ENCODE measurements around the gene AMMECR1. TPM values are rescaled to one million over a fixed set of nuclear protein-coding genes. Genes with fewer than 3 reads are reported as not detected.
A peak's percentile ranks its signal among the peaks of the same experiment; 100 is the strongest.
"Not testable (repeated sequence)": the region's sequence is repeated elsewhere in the genome, so short reads cannot be mapped to it uniquely, and the experiment has no call there.

Gene AMMECR1
- total RNA-seq, 2 donors from 2014 or later = 5.6 to 6.2 TPM

DNA sequence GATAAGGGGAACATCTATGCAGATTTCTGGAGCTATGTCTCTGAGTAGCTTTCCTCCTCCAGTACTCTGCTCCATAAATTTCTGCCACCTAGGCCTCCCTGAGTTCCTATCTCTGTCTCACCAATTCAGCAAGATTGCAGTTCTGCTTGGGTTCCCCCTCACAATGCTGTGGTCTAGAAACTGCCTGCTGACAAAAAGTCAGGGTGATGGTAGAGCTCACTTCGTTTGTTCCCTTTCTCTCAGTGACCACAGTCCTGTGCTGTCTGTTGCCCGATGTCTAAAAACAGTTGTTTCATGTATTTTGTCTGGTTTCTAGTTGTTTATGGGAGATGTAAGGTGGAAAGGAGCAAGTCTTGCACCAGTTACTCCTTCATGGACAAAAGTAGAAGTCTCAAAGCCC, 41.1 kb downstream of the AMMECR1 start:
- intact Hi-C loops (cut with DNase I) = no loop called here
- no peak for DNase-seq (ENCODE audit: low spot score)

DNA sequence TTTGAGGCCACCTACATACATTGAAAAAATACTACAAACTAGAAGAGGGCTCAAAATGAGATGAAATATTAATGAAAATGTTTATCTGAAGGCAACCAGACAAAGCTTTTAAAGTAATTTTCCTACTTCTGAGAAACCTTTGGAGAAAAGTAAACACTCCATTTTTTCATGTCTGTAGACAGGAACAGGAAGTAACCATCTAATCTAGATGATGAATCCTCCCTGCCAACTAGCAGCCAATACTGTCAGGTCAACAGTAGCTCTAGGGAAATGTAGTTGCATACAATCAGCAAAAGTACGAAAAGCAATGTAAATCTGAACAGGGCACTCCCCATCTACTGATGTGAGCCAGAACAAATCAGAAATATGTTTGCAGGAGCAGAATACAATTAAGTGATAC, 49.0 kb downstream of the AMMECR1 start:
- intact Hi-C loops (cut with DNase I) = no loop called here
- no peak for DNase-seq (ENCODE audit: low spot score)

DNA sequence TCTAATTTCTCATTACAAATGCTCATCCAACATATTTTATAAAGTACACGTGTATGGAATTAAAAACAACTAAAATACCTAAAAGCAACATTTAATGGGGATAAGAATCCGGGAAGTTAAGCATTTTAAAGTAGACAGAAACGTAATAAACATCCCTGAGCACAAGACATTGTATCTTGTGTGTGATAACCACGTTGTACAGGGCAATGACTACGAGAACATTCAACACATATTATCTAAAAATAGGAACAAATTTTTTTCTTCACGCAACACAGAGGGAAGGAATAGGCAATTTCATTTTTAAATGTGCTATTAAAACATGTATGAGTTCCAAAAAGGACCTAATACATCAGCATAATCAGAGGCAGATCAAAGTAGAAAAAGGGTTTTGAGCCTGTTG, 49.5 kb downstream of the AMMECR1 start:
- intact Hi-C loops (cut with DNase I) = no loop called here
- DNase-seq (ENCODE audit: low spot score) = no peak

DNA sequence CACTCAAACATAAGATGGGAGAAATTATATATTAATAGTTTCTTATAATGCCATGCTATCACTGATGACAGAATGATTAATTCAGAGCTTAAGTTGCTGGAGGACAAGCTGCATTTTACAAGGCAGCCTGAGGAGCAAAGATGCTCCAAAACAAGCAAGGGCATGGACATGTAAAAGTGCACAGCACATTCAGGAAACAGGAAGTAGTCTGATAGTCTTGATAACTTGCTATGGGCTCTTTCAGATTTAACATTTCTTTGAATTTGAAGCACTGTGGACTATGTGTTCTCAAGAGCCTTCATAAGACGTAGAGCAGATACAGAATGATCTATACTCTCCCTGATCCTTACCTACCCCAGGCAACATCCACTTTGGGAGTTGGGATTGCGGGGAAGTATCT, 50.0 kb downstream of the AMMECR1 start:
- DNase-seq (ENCODE audit: low spot score) = no peak
- intact Hi-C loops (cut with DNase I) = no loop called here

DNA sequence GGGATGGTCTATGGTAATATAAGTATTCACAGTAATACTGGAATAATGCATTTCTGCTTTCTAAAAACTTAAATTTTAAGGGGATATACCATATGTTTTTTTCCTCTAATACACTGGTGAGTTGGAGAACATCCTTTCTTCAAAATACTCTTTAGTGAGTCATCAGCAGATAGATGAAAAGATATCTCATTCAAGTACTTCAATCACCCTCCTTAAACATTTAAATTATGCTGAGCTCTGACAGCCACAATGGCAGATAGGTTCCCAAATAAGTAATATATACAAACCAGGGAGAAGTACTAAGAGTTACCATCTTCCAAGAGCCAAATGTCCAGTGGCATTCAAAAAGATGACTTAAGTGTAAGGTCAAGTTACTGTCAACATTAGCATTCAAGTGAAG, 52.2 kb downstream of the AMMECR1 start:
- DNase-seq (ENCODE audit: low spot score) = no peak
- intact Hi-C loops (cut with DNase I) = no loop called here

DNA sequence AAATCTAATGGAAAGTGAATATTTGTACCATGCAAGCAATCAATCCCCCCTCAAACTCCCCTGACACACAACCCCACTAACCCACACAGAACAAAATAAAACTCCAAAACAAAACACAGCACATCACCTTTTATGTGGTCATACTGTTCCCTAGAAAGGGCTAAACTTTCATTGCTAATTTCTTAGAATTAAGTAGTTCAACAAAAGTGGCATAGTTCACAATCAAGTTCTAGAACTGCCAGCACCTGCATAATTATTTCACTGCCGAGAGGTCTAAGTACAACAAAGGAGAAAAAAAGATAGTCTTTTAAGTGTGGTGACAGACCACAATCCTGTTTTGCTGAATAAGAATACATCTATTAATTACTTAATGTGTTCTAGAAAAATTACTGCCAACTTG, 58.8 kb downstream of the AMMECR1 start:
- intact Hi-C loops (cut with DNase I) = no loop called here

DNA sequence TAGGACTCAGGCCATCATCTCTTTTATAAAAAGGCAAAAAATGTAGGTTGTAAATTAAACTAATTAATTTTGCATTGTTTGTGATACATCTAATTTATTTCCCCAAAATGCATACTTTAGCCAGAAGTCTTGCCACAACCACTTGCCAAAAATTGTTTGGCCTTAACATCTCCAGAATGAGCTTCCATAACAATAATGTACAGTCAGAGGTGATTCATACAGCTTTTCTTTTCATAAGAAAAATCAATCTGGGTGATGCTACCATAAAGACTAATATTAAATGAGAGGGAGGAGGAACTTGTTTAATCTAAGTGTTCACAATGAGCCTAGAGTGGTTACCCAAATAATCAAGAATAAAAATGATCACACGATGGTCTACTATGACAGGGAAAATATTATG, 59.3 kb downstream of the AMMECR1 start:
- DNase-seq (ENCODE audit: low spot score) = no peak
- intact Hi-C loops (cut with DNase I) = no loop called here

More for the DNA sequence above, 58.8 kb downstream of the AMMECR1 start:
- DNase-seq (ENCODE audit: low spot score) = no peak

DNA sequence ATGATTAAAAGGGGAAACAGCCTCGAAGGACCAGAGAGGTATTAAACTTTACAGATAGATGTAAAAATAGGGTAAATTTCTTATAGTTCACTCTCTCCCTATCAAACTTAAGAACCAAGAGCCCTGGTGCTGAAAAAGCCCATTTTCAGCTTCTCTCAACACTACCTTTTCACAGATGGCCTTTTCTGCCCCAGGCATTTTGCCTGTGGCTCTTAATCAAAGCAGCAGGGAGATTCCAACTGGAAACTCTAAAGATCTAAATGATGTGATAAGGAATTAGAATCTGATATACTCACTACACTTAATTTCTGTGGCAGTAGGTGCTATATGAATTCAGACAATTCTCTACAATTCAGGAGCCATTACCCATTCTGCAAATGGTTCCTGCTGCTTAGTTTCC, 60.0 kb downstream of the AMMECR1 start:
- intact Hi-C loops (cut with DNase I) = no loop called here

DNA sequence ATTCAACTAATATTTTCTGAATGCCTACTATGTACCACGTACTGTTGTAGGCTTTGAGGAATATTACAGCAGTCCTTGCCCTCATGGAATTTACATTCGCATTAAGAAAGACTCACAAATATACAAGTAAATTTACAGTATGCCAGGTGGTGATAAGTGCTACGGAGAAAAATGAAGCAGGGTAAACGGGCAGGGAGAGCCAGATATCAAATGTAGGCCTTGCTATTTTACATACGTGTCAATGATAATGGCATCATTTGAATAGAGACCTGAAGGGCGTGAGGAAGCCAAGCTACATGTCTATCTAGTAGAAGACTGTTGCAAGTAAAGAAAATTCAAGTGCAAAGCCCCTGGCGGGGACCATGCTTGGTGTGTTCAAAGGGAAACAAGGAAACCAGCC, 65.2 kb downstream of the AMMECR1 start:
- intact Hi-C loops (cut with DNase I) = no loop called here
- DNase-seq (ENCODE audit: low spot score) = no peak

More for the DNA sequence above, 60.0 kb downstream of the AMMECR1 start:
- DNase-seq (ENCODE audit: low spot score) = no peak

DNA sequence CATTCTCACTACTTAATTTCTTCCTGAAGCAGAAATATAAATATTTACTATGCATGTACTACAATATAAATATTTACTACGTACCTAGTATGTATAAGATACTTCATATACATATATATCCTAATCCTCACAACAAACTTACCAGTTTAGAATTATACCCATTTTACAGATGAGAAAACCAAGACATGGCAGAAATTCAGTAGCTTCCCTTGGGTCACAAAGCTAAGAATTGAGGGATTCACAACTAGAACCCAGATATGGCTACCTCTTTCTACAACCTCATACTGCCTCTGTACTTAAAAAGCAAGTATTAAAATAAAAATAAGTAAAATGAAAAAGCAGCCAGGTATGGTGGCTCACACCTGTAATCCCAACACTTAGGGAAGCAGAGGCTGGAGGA, 65.9 kb downstream of the AMMECR1 start:
- intact Hi-C loops (cut with DNase I) = no loop called here
- DNase-seq (ENCODE audit: low spot score) = no peak

DNA sequence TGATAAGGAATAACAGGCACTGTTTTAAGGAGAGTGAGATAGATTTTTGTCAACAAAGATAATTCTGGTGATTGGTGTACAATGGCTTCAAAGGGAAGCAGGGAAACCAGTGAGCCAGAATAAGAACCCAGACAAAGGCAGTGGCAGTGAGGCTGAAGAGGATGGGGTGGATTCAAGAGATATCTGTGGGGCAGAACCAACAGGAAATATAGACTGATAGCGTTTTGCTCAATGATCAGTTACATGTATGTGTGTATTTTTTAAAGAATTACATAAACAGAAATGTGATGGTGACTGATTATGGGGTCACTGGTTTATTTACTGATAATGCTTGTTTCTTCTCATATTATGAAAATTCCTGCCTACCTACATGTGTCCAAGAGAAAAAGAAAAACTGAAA, 66.4 kb downstream of the AMMECR1 start:
- intact Hi-C loops (cut with DNase I) = no loop called here
- DNase-seq (ENCODE audit: low spot score) = no peak

DNA sequence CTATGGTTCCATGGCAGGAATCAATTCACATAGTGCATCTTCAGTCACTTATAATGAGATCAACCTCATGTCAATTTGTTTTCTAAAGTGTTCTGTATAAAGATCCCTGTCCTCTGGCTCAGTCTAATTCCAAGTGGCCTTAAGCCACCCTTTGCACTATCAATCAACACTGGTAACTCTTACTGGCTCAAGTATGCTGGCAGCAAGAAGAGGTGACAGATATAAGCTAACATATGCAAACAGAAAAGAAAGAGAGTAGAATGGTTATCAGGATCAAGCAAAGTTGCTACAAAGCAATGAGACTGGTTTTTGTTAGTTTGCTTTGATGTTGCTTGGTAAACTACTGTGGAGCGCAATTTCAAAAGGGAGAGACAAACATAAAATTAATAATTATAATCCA, 67.0 kb downstream of the AMMECR1 start:
- DNase-seq (ENCODE audit: low spot score) = no peak
- intact Hi-C loops (cut with DNase I) = no loop called here

DNA sequence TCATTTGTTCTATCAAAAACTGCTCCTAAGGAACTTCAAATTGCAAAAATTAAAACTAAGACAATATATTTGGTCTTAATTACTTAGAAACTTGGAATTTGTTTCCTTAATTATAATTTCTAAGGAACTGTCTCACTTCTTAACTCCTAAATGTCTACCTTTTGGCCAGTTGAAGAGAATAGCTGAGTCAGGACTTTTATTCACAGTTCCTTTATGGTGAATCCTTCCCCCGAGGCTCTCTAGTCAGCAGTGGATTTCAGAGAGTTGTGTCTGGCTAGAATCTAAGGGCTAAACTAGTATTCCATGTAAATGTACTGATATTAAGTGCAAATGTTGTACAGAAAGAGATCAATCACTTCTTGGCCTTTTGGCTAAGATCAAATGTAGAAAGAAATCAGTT, 69.3 kb downstream of the AMMECR1 start:
- intact Hi-C loops (cut with DNase I) = no loop called here

DNA sequence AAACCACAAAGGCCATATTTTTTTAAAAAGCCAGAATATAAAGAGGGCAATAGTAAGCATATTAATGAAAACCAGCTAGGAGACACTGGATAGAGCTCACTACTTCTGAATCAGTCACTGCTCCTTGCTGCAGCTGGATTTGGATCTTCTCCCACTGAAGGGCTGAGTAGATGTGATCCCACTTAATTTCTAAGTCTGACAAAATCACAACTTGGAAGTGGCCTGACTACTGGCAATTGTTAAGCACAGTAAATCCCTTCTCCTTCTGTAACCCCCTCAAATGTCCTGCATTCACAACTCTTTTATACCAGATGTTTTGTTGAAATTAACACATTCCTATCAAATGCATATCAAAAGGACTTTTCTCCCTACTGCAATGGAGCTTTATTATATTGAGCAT, 72.9 kb downstream of the AMMECR1 start:
- intact Hi-C loops (cut with DNase I) = no loop called here
- no peak for DNase-seq (ENCODE audit: low spot score)

More for the DNA sequence above, 69.3 kb downstream of the AMMECR1 start:
- no peak for DNase-seq (ENCODE audit: low spot score)

DNA sequence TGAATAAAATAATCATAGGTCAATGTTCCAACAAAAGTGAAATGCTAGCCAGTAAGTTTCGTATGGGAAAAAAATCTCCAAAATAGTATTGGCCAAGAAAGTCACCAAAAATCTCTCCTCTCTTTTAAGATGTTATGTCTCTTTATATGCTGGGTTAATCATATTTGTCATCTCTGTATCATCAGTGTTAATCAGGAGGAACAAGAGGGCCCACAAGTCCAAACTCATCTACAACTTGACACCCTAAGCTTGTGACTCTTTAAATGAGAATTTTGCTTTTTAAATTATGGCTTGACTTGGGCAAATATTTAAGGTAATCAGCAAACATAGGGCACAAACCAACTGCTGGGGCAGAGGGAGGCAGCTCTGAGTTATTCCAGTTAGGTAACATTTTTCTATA, 75.5 kb downstream of the AMMECR1 start:
- intact Hi-C loops (cut with DNase I) = no loop called here
- no peak for DNase-seq (ENCODE audit: low spot score)

DNA sequence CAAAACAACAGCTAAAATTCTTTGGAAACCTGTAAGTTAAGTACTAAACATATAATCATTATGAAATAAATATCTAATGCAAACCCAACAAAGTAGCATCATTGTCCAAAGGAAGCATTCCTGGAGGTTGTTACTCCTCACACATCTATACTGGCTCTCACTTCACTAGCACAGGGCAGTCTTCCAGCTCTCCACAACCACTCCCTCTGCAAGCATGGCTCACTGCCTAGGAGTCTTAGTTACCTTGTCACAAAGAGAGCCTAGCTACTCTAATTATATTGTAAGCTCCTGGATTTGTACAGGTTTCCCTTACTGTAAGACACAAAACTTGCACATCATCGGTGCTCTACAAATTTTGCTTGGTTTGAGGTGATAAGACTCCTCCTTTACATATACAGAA, 76.1 kb downstream of the AMMECR1 start:
- DNase-seq (ENCODE audit: low spot score) = no peak

DNA sequence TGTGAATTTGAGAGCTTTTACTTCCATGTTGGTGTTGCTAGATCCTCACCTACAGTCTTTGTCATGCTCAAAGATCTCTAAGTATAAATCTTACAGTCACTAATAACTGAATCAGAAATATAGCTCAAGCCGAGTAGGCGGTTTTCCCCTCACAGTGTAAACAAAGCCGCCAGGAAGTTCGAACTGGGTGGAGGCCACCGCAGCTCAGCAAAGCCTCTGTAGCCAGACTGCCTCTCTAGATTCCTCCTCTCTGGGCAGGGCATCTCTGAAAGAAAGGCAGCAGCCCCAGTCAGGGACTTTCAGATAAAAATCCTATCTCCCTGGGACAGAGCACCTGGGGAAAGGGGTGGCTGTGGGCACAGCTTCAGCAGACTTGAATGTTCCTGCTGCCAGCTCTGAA, 79.6 kb downstream of the AMMECR1 start:
- DNase-seq (ENCODE audit: low spot score) = peak; percentile 63
- intact Hi-C loops (cut with DNase I) = not testable (repeated sequence)

More for the DNA sequence above, 76.1 kb downstream of the AMMECR1 start:
- intact Hi-C loops (cut with DNase I) = no loop called here

DNA sequence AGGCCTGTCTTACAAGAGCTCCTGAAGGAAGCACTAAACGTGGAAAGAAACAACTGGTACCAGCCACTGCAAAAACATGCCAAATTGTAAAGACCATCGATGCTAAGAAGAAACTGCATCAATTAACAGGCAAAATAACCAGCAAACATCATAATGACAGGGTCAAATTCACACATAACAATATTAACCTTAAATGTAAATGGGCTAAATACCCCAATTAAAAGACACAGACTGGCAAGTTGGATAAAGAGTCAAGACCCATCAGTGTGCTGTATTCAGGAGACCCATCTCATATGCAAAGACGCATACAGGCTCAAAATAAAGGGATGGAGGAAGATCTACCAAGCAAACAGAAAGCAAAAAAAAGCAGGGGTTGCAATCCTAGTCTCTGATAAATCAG, 86.4 kb downstream of the AMMECR1 start:
- DNase-seq (ENCODE audit: low spot score) = not testable (repeated sequence)

DNA sequence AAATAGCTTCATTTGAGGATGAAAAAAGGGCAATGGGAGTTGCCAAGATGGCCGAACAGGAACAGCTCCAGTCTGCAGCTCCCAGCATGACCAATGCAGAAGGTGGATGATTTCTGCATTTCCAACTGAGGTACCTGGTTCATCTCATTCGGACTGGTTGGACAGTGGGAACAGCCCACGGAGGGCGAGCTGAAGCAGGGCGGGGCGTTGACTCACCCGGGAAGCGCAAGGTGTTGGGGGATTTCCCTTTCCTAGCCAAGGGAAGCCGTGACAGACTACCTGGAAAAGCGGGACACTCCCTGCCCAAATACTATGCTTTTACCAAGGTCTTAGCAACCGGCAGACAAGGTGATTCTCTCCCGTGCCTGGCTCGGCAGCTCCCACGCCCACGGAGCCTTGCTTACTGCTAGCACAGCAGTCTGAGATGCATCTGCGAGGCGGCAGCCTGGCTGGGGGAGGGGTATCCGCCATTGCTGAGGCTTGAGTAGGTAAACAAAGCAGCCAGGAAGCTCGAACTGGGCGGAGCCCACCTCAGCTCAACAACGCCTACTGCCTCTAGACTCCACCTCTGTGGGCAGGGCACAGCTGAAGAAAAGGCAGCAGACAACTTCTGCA, 88.3 kb downstream of the AMMECR1 start:
- DNase-seq (ENCODE audit: low spot score) = peak; percentile 78
- intact Hi-C loops (cut with DNase I) = not testable (repeated sequence)

More for the DNA sequence above, 86.4 kb downstream of the AMMECR1 start:
- intact Hi-C loops (cut with DNase I) = not testable (repeated sequence)

DNA sequence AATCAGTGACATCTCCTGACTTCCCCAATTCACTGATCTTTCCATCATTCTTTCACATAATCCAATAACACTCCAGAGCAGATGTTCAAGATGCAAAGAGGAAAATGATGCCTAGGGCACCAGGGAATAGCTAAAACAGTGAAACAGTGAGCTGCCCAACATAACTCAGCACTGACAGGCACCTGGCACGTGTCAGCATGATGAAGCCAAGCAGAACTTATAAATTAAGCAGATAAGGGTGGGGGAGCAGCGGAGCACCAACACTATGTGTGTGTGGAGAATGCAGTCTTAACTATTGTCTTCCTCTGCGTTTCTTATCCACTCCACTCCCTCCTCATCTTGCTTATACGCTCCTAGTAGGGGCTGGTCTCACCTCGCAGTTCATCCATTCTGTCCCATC, 89.4 kb downstream of the AMMECR1 start:
- intact Hi-C loops (cut with DNase I) = no loop called here
- no peak for DNase-seq (ENCODE audit: low spot score)

DNA sequence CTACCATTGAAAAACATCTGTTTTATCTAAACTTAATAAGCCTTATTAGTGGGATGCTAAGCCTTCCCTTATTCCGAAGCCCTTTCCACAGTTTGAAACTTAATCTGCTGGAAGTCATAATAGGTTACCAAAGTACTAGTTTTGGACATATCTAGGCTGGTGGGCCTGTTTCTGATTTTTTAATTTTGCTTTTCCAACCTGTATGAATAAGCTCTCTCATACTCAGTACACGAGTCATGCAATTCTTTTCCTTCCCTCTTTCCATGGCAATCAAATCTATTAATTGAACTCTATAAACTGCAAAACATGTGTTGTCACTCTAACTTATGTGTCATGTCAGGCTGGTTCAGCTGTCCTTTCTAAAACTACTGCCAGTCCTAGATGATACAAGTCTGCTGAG, 91.0 kb downstream of the AMMECR1 start:
- DNase-seq (ENCODE audit: low spot score) = no peak
- intact Hi-C loops (cut with DNase I) = no loop called here
